AG04449 (cell line): Measurements from ENCODE around the gene SGK2.

Experiments used
- CTCF ChIA-PET: fragments of 350-600 bp; formaldehyde crosslinking; extraction: SDS; loops from one replicate; lab custom pipeline; 2021; ENCODE audit warnings: antibody characterized with exemption; lab: Yijun Ruan, JAX
- POLR2A ChIA-PET: fragments of 400-600, 350-600 bp; formaldehyde crosslinking; extraction: SDS; loops from one replicate; lab custom pipeline; 2020; ENCODE audit warnings: antibody characterized with exemption, inconsistent platforms; lab: Yijun Ruan, JAX
- DNase-seq: peaks from one replicate; pipeline ENCODE4 v3.0.0-alpha.2; 2010; ENCODE audit warnings: low read depth, low spot score
- H3K4me3 ChIP-seq: 2 replicates; pipeline ENCODE4 v1.5.1; 2011; ENCODE audit warnings: low read depth, mild to moderate bottlenecking, control low read depth, low read length
- TF ChIP-seq, protein P1 (sequence below): IDR thresholded peaks from one replicate; pipeline ENCODE4 v1.5.1; 2011; ENCODE audit warnings: mild to moderate bottlenecking, moderate library complexity, low read length, control low read depth, inconsistent platforms; ENCODE audit not compliant: insufficient read depth; ENCODE audit errors: missing control alignments

The SGK2 gene

GRCh38 chr20:43567477-43567876 lies 8.7 kb downstream of the SGK2 start:
- POLR2A ChIA-PET, result no interaction called here
- H3K4me3 ChIP-seq, result no peak overlapping the region
- no peak for DNase-seq
- CTCF ChIA-PET, result no interaction called here
- TF ChIP-seq, protein P1, sequence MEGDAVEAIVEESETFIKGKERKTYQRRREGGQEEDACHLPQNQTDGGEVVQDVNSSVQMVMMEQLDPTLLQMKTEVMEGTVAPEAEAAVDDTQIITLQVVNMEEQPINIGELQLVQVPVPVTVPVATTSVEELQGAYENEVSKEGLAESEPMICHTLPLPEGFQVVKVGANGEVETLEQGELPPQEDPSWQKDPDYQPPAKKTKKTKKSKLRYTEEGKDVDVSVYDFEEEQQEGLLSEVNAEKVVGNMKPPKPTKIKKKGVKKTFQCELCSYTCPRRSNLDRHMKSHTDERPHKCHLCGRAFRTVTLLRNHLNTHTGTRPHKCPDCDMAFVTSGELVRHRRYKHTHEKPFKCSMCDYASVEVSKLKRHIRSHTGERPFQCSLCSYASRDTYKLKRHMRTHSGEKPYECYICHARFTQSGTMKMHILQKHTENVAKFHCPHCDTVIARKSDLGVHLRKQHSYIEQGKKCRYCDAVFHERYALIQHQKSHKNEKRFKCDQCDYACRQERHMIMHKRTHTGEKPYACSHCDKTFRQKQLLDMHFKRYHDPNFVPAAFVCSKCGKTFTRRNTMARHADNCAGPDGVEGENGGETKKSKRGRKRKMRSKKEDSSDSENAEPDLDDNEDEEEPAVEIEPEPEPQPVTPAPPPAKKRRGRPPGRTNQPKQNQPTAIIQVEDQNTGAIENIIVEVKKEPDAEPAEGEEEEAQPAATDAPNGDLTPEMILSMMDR, result no peak

- TF ChIP-seq, protein P1, result no peak
- POLR2A ChIA-PET, result interaction anchor here (1.0 kb wide), 1 partner anchor 10 kb away, joined by 3 read pairs; no protein-coding TSS in a partner anchor
- H3K4me3 ChIP-seq, result no peak overlapping the region
- CTCF ChIA-PET, result interaction anchor here (1.0 kb wide), 1 partner anchor 30 kb away, joined by 4 read pairs; no protein-coding TSS in a partner anchor
- no peak for DNase-seq
These were observed 9.9 kb downstream of the SGK2 start for GRCh38 chr20:43568706-43569105.

DNA sequence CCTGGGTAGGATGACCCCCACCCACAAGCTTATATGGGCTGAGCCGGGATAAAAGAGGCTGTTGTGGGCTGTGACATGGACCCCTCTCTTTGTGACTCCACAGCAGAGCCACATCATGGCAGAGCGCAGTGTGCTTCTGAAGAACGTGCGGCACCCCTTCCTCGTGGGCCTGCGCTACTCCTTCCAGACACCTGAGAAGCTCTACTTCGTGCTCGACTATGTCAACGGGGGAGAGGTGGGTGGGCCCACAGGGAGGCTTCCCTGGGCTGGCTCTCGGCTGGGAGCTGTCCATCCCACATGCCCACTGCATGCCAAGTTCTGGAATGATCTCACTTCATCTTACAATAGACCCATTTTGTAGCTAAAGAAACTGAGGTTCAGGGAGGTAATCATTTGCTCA lies 10.5 kb downstream of the SGK2 start:
- TF ChIP-seq, protein P1, result no peak
- POLR2A ChIA-PET, result interaction anchor here (1.0 kb wide), 1 partner anchor 11 kb away, joined by 3 read pairs; no protein-coding TSS in a partner anchor
- CTCF ChIA-PET, result interaction anchor here (1.0 to 1.3 kb wide), 3 partner anchors 10 to 31 kb away, joined by 3 to 6 read pairs (median 4); partner anchors contain the start of gene SGK2
- no peak overlapping the region for H3K4me3 ChIP-seq
- DNase-seq, result no peak

DNA sequence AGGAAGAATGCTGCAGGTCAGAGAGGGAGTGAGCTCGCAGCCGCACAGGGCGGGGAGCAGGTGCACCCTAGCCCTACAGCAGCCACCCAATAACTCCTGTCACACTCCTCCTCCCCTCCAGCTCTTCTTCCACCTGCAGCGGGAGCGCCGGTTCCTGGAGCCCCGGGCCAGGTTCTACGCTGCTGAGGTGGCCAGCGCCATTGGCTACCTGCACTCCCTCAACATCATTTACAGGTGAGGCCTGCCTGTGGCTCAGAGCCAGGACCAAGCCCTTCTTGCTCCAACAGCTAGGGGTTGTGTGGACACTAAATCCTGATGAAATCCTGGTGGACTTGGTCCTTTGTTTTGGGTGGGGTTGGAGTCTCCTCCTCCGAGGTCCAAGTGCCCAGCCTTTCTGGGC lies 11.7 kb downstream of the SGK2 start:
- ChIA-PET CTCF (interaction anchor here (1.0 to 1.6 kb wide), 4 partner anchors 11 to 33 kb away, joined by 3 to 10 read pairs (median 5); partner anchors contain the start of gene SGK2), POLR2A (no interaction called here)
- no peak for DNase-seq
- H3K4me3 ChIP-seq, result no peak overlapping the region
- TF ChIP-seq, protein P1, result no peak

DNA sequence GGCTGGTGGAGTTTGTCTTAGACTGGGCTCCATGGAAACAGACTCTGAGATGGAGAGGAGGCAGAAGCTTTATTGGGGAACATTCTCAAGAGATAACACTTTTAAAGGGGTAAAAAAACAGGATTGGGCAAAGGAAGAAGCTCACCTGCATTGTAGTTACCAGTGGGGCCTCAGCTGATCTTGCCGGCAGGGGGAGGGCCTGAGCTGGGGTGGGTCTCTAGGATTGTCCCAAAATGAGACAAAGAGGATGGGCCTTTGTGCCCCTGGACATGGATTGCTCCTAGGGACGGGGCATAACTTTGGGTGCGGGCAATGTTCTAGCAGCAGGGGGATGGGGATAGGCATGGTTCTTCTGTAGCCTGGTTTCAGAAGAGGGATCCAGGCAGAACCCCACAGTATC lies 12.5 kb downstream of the SGK2 start:
- ChIA-PET POLR2A (no interaction called here), CTCF (interaction anchor here (1.6 kb wide), 1 partner anchor 34 kb away, joined by 10 read pairs; no protein-coding TSS in a partner anchor)

GRCh38 chr20:43571771-43572170 lies 12.9 kb downstream of the SGK2 start:
- ChIA-PET POLR2A (no interaction called here), CTCF (interaction anchor here (1.6 kb wide), 1 partner anchor 34 kb away, joined by 10 read pairs; no protein-coding TSS in a partner anchor)
- no peak overlapping the region for H3K4me3 ChIP-seq
- DNase-seq, result no peak
- TF ChIP-seq, protein P1, result no peak

More for the DNA sequence above, 12.5 kb downstream of the SGK2 start:
- DNase-seq, result no peak
- TF ChIP-seq, protein P1, result no peak
- no peak overlapping the region for H3K4me3 ChIP-seq
